Measurements from ENCODE around the gene CLCN4. TPM values are rescaled to one million over a fixed set of nuclear protein-coding genes. Genes with fewer than 3 reads are reported as not detected.

The CLCN4 gene
- total and polyA plus RNA-seq, 12 donors = 1.2 to 13.9 (median 4.1) TPM

GRCh38 chrX:10152086-10152485, 4.7 kb upstream of the CLCN4 start:
- no peak overlapping the region for H3K4me3 ChIP-seq
- H3K9me3 ChIP-seq (replicated peaks in 1 of 3) = no peaks in the 10 kb centered on the region
- no peaks in the 10 kb centered on the region for H3K36me3 ChIP-seq (replicated peaks in 1 of 2)
- WGBS, 4 donors = 38 to 48% (median 40%) methylated on average over 3 of the region's 3 CpGs; no CpG with 5 or more reads in 1 of the 4 donors
- intact Hi-C loops (cut with DNase I) = no loop called here
- TF ChIP-seq, protein P1, sequence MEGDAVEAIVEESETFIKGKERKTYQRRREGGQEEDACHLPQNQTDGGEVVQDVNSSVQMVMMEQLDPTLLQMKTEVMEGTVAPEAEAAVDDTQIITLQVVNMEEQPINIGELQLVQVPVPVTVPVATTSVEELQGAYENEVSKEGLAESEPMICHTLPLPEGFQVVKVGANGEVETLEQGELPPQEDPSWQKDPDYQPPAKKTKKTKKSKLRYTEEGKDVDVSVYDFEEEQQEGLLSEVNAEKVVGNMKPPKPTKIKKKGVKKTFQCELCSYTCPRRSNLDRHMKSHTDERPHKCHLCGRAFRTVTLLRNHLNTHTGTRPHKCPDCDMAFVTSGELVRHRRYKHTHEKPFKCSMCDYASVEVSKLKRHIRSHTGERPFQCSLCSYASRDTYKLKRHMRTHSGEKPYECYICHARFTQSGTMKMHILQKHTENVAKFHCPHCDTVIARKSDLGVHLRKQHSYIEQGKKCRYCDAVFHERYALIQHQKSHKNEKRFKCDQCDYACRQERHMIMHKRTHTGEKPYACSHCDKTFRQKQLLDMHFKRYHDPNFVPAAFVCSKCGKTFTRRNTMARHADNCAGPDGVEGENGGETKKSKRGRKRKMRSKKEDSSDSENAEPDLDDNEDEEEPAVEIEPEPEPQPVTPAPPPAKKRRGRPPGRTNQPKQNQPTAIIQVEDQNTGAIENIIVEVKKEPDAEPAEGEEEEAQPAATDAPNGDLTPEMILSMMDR (IDR thresholded peaks at IDR 0.05) = no peak
- TF ChIP-seq POLR2A (IDR thresholded peaks at IDR 0.05) = no peak
- no peak for DNase-seq
- no peak overlapping the region for H3K27ac ChIP-seq
- H3K27me3 ChIP-seq = peaks cover 7% of the 10 kb centered on the region
- H3K4me1 ChIP-seq (replicated peaks in 1 of 2) = no peaks in the 10 kb centered on the region

- no peaks in the 10 kb centered on the region for H3K36me3 ChIP-seq (replicated peaks in 1 of 2)
- DNase-seq = no peak
- intact Hi-C loops (cut with DNase I) = no loop called here
- no peak overlapping the region for H3K27ac ChIP-seq
- no peak overlapping the region for H3K4me3 ChIP-seq
- peaks cover 0 to 10% of the 10 kb centered on the region in 2 donors for H3K4me1 ChIP-seq (replicated peaks in 1 of 2)
- H3K9me3 ChIP-seq (replicated peaks in 1 of 3) = no peaks in the 10 kb centered on the region
- H3K27me3 ChIP-seq = peaks cover 21% of the 10 kb centered on the region
- WGBS, 4 donors = 74 to 97% (median 85%) methylated on average over 4 of the region's 4 CpGs
- TF ChIP-seq POLR2A (IDR thresholded peaks at IDR 0.05) = no peak
- TF ChIP-seq, protein P1 (IDR thresholded peaks at IDR 0.05) = no peak
Observed at GRCh38 chrX:10155137-10155536, 1.6 kb upstream of the CLCN4 start.

GRCh38 chrX:10157032-10157341, 212 bp downstream of the CLCN4 start:
- intact Hi-C loops (cut with DNase I) = no loop called here
- Histone ChIP-seq H3K4me3 (peak overlapping the region in 2 of 4 donors; percentile 15 to 49), H3K4me1 (replicated peaks in 1 of 2) (peaks cover 0 to 10% of the 10 kb centered on the region in 2 donors), H3K36me3 (replicated peaks in 1 of 2) (no peaks in the 10 kb centered on the region), H3K27ac (peak overlapping the region; percentile 21 to 78 (median 51)), H3K27me3 (peaks cover 26% of the 10 kb centered on the region), H3K9me3 (replicated peaks in 1 of 3) (no peaks in the 10 kb centered on the region)
- no peak for TF ChIP-seq POLR2A (IDR thresholded peaks at IDR 0.05)
- 3 to 34% (median 17%) methylated on average over 4 to 7 of the region's 7 CpGs for WGBS, 4 donors
- DNase-seq = no peak

- intact Hi-C loops (cut with DNase I) = no loop called here
- H3K9me3 ChIP-seq (replicated peaks in 1 of 3) = no peaks in the 10 kb centered on the region
- no peak for DNase-seq
- no peaks in the 10 kb centered on the region for H3K36me3 ChIP-seq (replicated peaks in 1 of 2)
- TF ChIP-seq POLR2A (IDR thresholded peaks at IDR 0.05) = no peak
- TF ChIP-seq, protein P1 (IDR thresholded peaks at IDR 0.05) = no peak
- WGBS, 4 donors = 28 to 36% (median 29%) methylated on average over 3 of the region's 3 CpGs
- peaks cover 0 to 10% of the 10 kb centered on the region in 2 donors for H3K4me1 ChIP-seq (replicated peaks in 1 of 2)
- peak overlapping the region in 2 of 5 donors; percentile 51 to 78 for H3K27ac ChIP-seq
- H3K4me3 ChIP-seq = peak overlapping the region in 1 of 4 donors; percentile 49
- H3K27me3 ChIP-seq = peaks cover 26% of the 10 kb centered on the region
Observed at GRCh38 chrX:10157543-10157942, 768 bp downstream of the CLCN4 start.

All from adrenal gland (tissue), 12 donors.